Measurements from ENCODE around the gene CDK5RAP2.
"Not testable (repeated sequence)": the region's sequence is repeated elsewhere in the genome, so short reads cannot be mapped to it uniquely, and the experiment has no call there.

The CDK5RAP2 gene

DNA sequence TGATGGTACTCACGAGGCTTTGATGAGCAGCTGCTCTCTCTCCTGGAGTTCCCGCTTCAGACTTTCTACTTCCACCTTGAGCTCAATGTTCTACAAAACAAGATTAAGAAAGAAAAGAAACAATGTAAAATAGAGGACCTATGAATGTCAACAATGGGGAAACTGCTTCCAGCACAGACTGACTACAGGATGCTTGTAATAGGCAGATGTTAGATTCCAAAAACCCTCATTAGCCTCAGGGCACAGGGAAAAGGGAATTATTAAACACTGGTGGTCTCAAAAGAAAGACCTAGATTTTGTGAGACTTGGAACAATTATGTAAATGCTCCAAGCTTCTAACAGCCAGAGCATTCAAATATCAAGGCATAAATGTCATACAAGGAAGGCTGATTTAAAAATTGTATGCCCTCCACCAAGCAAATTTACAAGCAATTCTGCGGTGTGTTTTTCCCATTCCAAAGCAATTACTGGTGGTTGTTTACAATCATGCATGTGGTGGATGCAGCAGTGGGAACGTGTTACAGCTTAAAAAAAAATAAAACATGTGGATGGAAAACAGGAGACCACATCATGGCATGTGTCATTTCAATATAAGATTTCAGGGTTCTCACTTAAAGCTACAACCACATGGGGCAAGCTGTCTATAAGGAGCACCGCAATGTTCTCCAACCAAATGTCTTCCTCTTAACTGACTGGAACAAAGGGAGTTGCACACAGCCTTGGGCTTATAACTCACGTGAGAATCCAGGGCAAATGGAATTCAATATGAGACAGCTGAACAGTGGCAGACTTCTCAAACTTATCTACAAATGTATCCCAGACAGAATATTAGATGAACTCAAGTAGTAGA is 34.0 kb downstream of the CDK5RAP2 start:
- no peak for DNase-seq (ENCODE audit: low read depth in 2 of 2, low spot score in 1 of 2)

DNA sequence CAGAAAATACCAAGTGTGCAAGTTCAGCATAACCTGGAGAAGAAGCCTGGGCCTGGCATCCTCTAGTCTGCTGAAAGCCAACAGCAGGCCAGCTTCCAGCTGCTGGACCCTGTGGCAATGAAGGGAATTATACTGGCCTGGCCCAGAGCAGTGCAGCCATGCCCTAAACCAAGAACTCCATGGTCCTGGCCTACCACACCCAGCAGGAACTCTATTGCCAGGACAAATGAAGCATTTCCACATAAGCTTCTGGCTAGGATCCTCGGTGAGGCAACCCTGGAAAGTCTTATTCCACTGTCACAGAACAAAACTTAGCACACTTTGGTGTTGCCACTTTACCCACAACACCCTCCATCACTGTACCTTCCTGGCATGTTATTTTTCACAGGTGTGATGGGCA is 35.5 kb downstream of the CDK5RAP2 start:
- no peak for DNase-seq (ENCODE audit: low read depth in 2 of 2, low spot score in 1 of 2)

DNA sequence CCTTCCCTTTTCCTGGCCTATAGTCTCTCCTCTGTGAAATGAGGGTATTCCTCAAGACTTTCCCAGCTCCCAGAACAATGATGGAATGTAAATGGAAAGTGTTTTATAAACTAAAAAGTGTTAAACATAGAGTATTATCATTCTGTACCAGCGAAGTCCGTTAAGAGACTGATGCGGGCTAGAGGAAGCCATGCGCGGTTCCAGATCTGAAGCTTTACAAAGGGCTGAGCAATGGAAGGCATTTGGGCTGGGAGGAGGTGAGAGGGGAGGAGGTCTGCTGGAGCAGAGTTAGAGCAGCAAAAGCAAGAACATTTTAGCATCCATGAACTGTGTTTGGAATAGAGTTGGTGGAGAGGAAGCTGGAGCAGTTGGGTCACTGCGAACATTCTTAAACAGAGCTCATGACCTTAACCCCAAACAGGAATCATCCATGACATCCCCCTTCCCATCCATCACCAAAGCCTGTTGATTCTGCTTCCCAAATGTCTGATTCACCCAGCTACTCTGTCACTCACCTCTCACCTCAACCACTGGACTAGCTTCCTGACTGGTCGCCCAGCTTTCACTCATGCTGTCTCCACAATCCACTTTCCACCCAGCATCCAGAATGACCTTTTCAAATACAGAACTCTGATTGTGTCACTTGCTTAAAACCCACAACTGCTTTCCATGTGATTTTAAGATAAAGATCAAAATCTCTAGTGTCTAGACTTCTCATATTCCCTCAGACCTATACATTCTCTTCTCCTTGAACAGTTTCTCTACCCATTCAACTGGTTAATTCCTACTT is 37.1 kb downstream of the CDK5RAP2 start:
- no peak for DNase-seq (ENCODE audit: low read depth in 2 of 2, low spot score in 1 of 2)

DNA sequence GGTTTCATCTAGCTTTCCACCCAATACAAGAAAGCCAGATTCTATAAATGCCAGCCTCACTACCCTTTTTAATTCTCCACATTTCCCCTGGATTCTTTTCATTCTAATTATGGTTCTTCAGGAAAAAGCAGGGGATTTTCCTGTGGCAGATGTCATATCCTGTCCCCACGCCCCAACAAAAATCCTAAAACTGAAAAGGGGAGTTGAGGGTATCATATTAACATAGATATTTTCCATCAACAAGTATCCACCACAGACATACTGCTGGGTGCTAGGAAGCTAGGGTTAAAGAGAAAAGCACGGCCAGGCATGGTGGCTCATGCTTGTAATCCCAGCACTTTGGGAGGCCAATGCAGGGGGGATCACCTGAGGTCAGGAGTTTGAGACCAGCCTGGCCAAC is 38.0 kb downstream of the CDK5RAP2 start:
- no peak for DNase-seq (ENCODE audit: low read depth in 2 of 2, low spot score in 1 of 2)

DNA sequence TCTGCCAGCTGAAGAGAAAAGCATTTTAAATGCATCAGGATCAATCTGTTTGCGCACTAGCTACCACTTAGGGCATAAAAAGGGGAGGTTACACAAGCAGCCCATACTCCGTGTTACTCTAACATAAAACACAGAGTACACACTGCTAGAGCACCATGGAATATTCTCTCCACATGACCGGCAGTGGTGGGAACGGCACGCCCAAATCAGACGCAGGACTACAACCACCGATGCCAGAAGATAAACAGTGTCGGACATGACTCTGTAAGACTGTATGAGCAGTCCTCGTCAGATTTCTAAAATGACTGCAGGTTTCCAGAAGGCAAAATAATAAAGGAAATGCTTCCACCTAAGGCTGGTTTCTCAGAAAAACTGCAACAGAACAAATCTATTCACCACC is 40.0 kb downstream of the CDK5RAP2 start:
- no peak for DNase-seq (ENCODE audit: low read depth in 2 of 2, low spot score in 1 of 2)

DNA sequence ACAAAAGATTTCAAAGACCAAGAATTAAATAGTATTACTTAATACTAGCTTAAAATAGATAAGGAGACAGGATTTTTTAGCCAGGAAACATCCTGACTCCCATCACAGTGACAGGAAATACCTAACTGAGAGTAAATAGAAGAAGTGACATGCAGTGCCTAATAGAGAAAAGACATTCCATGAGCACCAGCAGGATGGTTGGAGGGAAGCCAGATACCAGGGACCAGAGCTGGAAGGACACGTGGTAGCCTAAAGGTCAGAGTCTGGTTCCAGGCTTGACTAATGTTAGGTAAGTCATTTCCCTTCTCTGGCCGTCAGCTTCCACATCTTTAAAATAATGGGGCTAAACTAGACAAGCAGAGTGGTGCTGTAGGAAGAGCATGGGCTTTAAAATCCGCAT is 41.6 kb downstream of the CDK5RAP2 start:
- DNase-seq (ENCODE audit: low read depth in 2 of 2, low spot score in 1 of 2): no peak

DNA sequence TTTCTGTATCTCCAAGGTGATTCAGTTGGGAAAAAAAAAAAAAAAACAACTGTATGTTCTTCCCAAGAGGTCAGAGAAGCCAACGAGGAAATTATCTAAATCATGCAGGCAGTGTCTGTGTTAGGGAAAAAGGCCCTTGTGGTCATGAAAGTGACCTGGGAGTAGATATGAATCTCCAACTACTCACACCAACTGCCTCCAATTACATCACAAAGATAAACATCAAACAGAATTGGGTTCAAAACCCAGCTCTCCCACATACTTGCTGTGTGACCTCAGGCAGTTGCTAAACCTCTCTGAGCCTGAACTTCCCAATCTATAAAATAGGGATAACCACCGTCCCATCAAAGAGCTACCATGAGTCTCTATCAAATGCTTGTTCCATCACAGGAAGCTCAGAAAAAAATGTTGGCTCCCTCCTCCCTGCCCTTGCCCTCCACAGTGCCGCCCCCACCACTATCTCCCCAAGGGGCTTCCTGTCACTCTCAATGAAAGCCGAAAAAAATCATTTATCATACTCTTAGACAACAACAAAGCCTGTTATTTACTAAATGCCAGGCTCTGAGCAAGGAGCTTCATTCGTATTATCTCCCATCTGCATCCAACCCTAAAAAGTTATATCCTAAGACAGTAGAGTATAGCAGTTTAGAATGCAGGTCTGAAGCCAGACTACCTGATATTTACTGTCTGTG is 42.9 kb downstream of the CDK5RAP2 start:
- DNase-seq (ENCODE audit: low read depth in 2 of 2, low spot score in 1 of 2): no peak

DNA sequence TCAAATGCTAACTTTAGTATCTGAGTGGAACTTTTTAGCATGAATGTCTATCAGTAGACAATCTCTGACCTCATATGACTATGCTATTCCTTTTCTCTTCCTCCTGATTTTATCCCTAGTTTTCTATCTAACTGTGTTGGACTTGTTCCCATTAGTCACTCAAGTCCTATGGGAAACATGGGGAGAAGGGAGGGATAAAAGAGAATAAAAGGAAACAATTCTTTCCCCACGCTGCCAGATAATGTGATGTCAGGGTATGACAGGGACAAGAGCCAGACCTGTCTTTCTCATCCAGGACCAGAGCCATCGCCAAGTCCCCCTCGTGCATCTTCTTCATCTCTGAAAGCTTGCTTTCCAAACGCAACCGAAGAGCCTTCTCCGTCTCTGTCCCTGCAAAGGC is 43.9 kb downstream of the CDK5RAP2 start:
- no peak for DNase-seq (ENCODE audit: low read depth in 2 of 2, low spot score in 1 of 2)

DNA sequence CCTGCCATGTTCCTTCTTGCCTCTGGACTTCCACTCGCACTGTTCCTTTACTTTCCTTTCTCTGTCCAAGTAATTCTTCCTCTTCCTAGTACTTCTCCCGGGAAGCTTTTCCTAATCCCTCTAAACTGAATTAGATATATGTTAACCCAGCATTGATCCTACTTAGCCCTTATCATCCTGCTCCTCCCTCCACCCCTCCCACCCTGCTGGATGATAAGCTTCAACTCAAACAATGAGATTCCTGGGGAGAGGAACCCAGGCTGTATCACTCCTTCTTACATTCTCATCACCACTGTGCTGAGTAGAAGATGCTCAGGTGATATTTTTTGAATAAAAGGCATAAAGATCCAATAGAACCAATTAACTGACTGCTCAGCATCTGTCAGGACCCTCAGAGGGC is 45.7 kb downstream of the CDK5RAP2 start:
- DNase-seq (ENCODE audit: low read depth in 2 of 2, low spot score in 1 of 2): no peak

DNA sequence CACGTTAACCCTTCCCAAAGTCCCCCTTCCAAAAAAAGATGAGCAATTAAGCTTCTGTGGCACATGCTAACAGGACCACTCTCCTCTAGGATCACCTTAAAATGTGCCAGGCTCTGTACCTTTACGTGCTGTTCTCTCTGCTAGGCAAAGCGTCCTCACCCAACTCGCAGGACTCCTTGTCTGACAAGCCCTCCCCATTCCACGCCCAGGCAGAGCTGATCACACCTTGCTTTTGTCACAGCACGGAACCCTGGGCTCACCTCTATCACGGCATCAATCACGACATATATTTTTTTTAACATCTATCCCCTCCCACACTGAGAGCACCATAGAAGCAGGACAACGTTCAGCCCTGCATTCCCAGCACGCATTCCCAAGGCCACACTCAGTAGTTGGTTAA is 47.1 kb downstream of the CDK5RAP2 start:
- no peak for DNase-seq (ENCODE audit: low read depth in 2 of 2, low spot score in 1 of 2)

DNA sequence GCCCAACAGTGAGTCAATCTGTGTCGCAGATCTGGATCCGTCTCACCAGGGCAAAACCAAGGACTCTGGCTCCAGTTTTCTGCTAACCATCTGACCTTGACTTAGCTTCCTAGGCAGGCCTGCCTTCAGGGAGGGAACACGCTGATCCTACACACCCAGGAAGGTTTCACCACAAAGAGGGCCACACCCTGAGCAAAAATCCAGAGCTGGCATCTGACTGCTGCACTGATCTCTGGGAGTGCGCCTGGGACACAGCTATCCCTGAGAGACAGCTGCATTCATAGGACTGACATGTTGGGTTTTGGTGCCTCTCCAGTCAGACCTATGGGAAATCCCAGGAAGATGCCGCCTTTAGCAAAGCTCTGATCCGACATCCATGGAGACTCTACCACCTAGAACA is 47.5 kb downstream of the CDK5RAP2 start:
- no peak for DNase-seq (ENCODE audit: low read depth in 2 of 2, low spot score in 1 of 2)

DNA sequence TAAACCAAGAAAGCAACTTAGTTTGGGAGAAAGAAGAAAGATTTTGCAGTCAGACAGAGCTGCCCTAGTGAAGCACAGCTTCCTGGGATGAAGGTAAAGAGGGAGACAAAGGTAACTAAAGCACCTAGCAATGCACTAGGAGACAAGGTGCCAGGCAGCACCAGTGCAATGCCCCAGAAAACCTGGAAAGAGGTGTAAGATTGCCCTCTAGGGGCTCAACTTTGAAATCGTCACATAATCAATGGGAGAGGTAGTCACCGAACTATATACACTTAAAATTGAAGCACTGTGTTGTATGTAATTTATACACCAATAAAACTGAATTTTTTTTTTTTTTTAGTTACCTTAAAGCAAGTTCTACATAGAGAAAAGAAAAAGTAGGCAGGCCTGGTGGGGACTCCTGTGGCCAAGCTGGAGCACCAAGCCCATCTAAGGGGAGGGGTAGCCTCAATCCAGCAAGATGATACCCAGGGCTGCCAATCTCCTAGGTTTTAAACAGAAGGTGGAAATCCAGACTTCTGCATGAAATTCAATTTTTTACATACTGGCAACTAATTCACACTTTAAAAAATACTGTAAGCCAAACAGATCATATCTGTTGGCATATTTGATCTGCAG is 48.2 kb downstream of the CDK5RAP2 start:
- DNase-seq (ENCODE audit: low read depth in 2 of 2, low spot score in 1 of 2): no peak

DNA sequence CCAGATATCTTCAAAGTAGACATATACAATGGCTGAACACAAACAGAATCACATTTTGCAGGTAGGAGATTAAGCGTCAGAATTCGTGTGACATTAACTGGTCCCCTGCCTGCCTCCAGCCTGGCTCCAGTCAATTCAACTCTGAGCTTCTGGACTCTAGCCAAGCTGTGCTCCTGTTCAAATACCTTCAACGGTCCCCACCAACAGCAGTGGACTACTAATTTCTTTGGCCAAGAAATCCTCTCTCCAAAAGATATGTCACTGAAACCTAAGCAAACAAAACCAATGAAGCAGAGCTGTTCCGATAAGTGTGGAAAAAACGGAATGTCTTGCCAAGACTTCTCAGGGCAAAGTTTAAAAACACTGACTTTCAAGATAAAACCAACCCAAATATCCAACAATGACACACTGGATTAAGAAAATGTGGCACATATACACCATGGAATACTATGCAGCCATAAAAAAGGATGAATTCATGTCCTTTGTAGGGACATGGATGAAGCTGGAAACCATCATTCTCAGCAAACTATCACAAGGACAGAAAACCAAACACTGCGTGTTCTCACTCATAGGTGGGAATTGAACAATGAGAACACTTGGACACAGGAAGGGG is 49.6 kb downstream of the CDK5RAP2 start:
- DNase-seq (ENCODE audit: low read depth in 2 of 2, low spot score in 1 of 2): not testable (repeated sequence)

DNA sequence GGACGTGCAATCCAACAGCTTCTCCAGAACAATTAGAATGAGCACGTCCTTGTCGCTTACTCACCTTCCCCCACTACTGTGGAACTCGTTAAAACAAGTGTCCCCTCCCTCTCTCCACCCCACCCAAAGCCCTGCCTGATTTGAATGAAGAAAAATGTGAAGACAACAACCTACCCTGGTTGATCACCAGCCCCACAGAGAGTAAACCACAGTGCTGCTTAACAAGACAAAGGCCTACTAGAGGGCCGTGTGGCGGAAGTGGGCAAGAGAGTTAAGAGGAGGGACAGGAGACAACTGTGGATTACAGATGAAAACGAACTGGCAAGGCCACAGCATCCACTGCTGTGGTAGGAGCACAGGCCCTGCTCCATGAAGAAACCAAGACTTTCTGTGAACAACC is 51.1 kb downstream of the CDK5RAP2 start:
- no peak for DNase-seq (ENCODE audit: low read depth in 2 of 2, low spot score in 1 of 2)

DNA sequence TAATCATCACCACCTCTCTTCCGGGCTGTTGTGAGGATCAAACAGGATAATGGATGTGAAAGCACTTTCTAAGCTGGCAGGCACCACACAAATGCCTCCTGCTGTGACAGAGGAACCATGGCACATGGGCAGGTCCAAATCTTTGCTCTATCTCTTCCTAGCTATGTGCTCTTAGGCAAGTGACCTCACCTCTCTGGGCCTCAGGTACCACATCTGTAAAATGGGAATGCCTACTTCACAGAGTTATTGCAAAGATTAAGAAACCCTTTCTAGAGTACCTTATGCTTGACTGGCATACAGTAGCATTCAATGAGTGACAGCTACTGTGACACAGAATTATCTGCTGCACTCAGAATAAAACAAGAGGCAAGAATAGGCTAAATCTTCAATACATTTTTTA is 51.6 kb downstream of the CDK5RAP2 start:
- DNase-seq (ENCODE audit: low read depth in 2 of 2, low spot score in 1 of 2): no peak

DNA sequence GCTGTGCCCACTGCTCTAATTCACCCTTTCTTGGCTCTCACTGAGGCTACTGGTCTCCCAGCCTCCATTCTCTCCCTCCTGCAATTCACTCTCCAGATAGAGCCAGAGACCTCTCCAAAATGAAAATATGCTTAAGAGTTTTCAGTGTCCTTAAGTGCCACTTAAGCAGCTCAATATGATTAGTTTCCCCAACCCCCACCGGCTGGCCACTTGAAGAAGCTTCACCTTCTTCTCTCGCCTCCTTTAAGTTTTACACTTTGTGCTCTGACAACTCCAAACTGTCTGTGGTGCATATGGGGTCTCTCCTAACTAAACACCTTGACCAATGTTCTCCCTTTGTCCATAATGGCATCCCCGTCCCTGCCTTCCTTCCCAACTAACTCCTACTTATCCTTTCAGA is 53.4 kb downstream of the CDK5RAP2 start:
- no peak for DNase-seq (ENCODE audit: low read depth in 2 of 2, low spot score in 1 of 2)

DNA sequence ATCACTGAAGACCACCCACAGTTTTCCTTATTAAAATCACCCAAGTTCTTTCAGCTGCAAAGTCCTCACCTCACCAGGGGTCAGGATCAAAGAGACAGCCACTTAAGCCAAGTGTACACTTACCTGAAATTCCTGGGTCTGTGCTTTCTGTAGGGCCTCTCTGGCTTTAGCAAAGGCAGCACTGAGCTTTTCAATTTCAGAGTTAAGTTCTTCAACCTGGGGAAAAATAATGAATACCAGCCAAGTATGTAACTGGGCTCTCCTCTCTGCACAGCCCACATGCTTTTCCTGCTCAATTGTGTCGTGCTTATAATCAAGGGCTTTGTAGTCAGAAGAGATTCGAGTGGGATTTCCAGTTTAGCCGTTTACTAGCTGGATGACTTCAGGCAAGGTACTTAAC is 55.1 kb downstream of the CDK5RAP2 start:
- DNase-seq (ENCODE audit: low read depth in 2 of 2, low spot score in 1 of 2): no peak

DNA sequence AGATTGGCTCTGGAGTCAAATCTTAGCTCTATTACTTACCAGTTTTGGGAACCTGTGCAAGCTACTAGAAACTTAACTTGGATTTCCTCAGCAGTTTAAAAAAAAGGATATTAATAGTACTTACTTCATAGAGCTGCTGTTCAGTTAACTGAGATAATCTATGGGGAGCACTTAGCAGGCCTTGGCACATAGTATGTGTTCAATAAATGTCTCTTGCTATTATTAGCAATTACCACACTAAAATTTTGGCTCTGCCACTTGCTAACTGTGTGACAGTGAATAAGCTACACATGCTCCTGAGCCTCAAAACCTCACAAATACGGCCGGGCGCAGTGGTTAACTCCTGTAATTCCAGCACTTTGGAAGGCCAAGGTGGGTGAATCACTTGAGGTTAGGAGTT is 55.9 kb downstream of the CDK5RAP2 start:
- DNase-seq (ENCODE audit: low read depth in 2 of 2, low spot score in 1 of 2): no peak

DNA sequence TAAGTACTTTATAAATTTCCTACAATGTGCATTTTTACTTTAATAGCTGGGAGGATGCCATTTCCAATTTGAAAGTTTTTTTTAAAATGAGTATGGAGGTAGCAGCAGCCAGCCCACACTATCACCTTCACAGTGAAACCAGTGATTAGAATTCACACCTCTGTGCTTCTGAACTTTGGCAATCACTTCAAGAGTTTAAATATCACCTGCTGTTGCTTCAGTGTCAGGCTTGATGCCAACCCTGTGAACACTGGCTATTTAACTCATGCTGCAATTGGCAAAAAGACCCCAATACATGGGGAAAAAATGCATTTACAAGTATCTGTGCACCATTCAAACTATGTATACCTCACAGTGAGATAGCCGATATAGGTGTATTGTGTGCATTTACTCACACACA is 57.4 kb downstream of the CDK5RAP2 start:
- DNase-seq (ENCODE audit: low read depth in 2 of 2, low spot score in 1 of 2): no peak

DNA sequence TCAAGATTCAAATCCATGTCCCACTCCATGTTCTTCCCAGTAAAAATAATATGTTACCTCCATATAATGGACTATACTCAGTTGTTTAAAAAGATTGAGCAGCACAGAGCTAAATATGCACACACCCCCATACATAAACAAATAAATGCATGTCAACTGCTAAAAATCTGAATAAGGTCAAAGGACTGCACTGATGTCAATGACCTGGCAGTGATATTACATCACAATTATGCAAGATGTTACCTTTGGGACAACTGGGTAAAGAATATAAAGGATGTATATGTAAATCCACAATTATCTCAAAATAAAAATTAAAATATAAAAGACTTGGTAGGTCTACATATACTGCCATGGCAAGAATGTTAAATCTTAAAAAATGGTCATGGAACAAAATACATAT is 57.9 kb downstream of the CDK5RAP2 start:
- no peak for DNase-seq (ENCODE audit: low read depth in 2 of 2, low spot score in 1 of 2)

DNA sequence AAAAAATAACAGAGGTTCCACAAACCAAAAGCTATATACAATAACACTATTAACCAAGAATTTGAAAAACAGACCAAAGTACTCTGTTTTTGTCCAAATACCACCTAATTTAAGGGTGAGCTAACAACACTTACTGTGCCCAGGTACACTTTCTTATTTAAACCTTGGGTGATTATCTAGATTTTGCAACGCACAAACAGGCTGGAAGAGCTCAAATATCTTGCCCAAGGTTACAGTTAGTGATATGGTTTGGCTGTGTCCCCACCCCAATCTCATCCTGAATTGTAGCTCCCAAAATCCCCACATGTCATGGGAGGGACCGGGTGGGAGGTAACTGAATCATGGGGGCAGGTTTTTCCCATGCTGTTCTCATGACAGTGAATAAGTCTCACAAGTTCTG is 58.9 kb downstream of the CDK5RAP2 start:
- DNase-seq (ENCODE audit: low read depth in 2 of 2, low spot score in 1 of 2): no peak

Measured in stimulated activated CD8-positive, alpha-beta memory T cell treated with anti-CD3 and anti-CD28 coated beads, Interleukin-4, amount 100 ng/mL, for 4 hours (primary cell).